GM18858 (cell line): ENCODE results near the gene ELAC2.

ENCODE experiments used
- ATAC-seq: cut with Tn5 transposase; IDR thresholded peaks from one replicate; pipeline ENCODE4 v1.9.1; 2021; ENCODE audit not compliant: unreplicated experiment

ELAC2 gene

GRCh38 chr17:12963505-12963904, 54.3 kb downstream of the ELAC2 start:
- ATAC-seq: no peak

- ATAC-seq: no peak
Measured at GRCh38 chr17:12961655-12962054, 56.2 kb downstream of the ELAC2 start.

- ATAC-seq: no peak
Measured at GRCh38 chr17:12959441-12959840, 58.4 kb downstream of the ELAC2 start.

GRCh38 chr17:12958786-12959185, 59.0 kb downstream of the ELAC2 start:
- no peak for ATAC-seq

GRCh38 chr17:12955521-12955920, 62.3 kb downstream of the ELAC2 start:
- ATAC-seq: no peak

- no peak for ATAC-seq
Measured at GRCh38 chr17:12953156-12953555, 64.7 kb downstream of the ELAC2 start.

GRCh38 chr17:12952012-12952411, 65.8 kb downstream of the ELAC2 start:
- no peak for ATAC-seq

GRCh38 chr17:12947047-12947446, 70.8 kb downstream of the ELAC2 start:
- ATAC-seq: no peak
